ENCODE results near the gene KPRP.

The KPRP gene

GRCh38 chr1:152776361-152776760, 18.5 kb downstream of the KPRP start:
- DNase-seq, result no peak

GRCh38 chr1:152777510-152778137, 19.8 kb downstream of the KPRP start:
- DNase-seq, result no peak

- DNase-seq, result no peak
Measured at GRCh38 chr1:152783095-152783494, 25.3 kb downstream of the KPRP start.

- no peak for DNase-seq
Measured at GRCh38 chr1:152786077-152786476, 28.3 kb downstream of the KPRP start, which contains the start of gene LCE1E. LCE1E (plus strand) TSS chr1:152786257; CDS start chr1:152787300, 1,043 bp downstream.

GRCh38 chr1:152795686-152796085, 37.9 kb downstream of the KPRP start:
- no peak for DNase-seq

GRCh38 chr1:152796421-152796820, 38.6 kb downstream of the KPRP start, which contains the start of gene LCE1D:
LCE1D (plus strand) TSS chr1:152796721; CDS start chr1:152797795, 1,074 bp downstream.
- no peak for DNase-seq

- DNase-seq, result no peak
Measured at GRCh38 chr1:152801333-152801732, 43.5 kb downstream of the KPRP start.

- no peak for DNase-seq
Measured at GRCh38 chr1:152806576-152806975, 48.8 kb downstream of the KPRP start, which contains the start of gene LCE1C. LCE1C (minus strand) TSS chr1:152806651; CDS start chr1:152805478, 1,173 bp downstream.

- DNase-seq, result no peak
Measured at GRCh38 chr1:152811050-152811449, 53.2 kb downstream of the KPRP start.
